H1 (cell line): ENCODE results near the gene DOC2A. TPM values are rescaled to one million over a fixed set of nuclear protein-coding genes. Genes with fewer than 3 reads are reported as not detected.

ENCODE experiments used
- CTCF ChIA-PET: fragments of 300-600 bp; sonication (Branson Sonifier 250); formaldehyde crosslinking; loops from one replicate; lab custom pipeline; 2021; ENCODE audit not compliant: partially characterized antibody; lab: Charles Lee
- POLR2A ChIA-PET: fragments of 300-600 bp; sonication (Branson Sonifier 250); formaldehyde crosslinking; loops from one replicate; lab custom pipeline; 2021; ENCODE audit warnings: inconsistent platforms; ENCODE audit not compliant: partially characterized antibody; lab: Charles Lee
- DNase-seq, 2 experiments: peaks; one replicate each; pipeline versions ENCODE4 v3.0.0 to v3.0.0-alpha.2; 2010 to 2022; ENCODE audit warnings: low spot score in 2 of 2, low read depth in 1 of 2, mixed read lengths in 1 of 2
- FAIRE-seq: peaks from 2 replicates; lab custom pipeline; 2011; peaks lifted over from hg19 to GRCh38; lab: Jason Lieb, UNC
- H2AFZ ChIP-seq: 2 replicates; pipeline ENCODE4 v1.8.1; 2012; ENCODE audit warnings: low read length, inconsistent platforms
- H2AK5ac ChIP-seq: 2 replicates; pipeline ENCODE4 v1.6.1; 2013; ENCODE audit warnings: low read depth, low read length
- H2BK120ac ChIP-seq: replicated peaks from 2 replicates; pipeline ENCODE3; 2013; ENCODE audit warnings: low read depth, low read length, inconsistent platforms
- H2BK12ac ChIP-seq: 2 replicates; pipeline ENCODE4 v1.6.1; 2013; ENCODE audit warnings: low read depth, low read length
- H2BK15ac ChIP-seq: 2 replicates; pipeline ENCODE4 v1.6.1; 2013; ENCODE audit warnings: low read length
- H2BK20ac ChIP-seq: 2 replicates; pipeline ENCODE4 v1.6.1; 2013; ENCODE audit warnings: low read length
- H2BK5ac ChIP-seq: 2 replicates; pipeline ENCODE4 v1.6.1; 2013; ENCODE audit warnings: low read depth, low read length
- H3K14ac ChIP-seq: 2 replicates; pipeline ENCODE4 v1.6.1; 2013; ENCODE audit warnings: inconsistent platforms; ENCODE audit not compliant: insufficient read length
- H3K18ac ChIP-seq: 2 replicates; pipeline ENCODE4 v1.6.1; 2013; ENCODE audit warnings: low read length; ENCODE audit errors: extremely low read depth
- H3K23ac ChIP-seq: 2 replicates; pipeline ENCODE4 v1.6.1; 2013; ENCODE audit warnings: inconsistent platforms; ENCODE audit not compliant: insufficient read length
- H3K23me2 ChIP-seq: 2 replicates; pipeline ENCODE4 v1.6.1; 2013; ENCODE audit warnings: low read depth, low read length
- H3K27ac ChIP-seq: 2 replicates; pipeline ENCODE4 v1.6.1; 2011; ENCODE audit warnings: low read depth, low read length, inconsistent platforms
- H3K27me3 ChIP-seq, 4 experiments: replicated peaks in 1 of 4; 1 replicate in 1 of 4; 2 replicates in 3 of 4; pipeline versions ENCODE4 v1.6.1 to v1.8.1; 2011 to 2013; ENCODE audit warnings: low read length in 3 of 4, mild to moderate bottlenecking in 3 of 4, inconsistent platforms in 2 of 4, mixed read lengths in 2 of 4, moderate library complexity in 1 of 4; ENCODE audit not compliant: control insufficient read depth in 3 of 4, insufficient read depth in 3 of 4; ENCODE audit errors: extremely low read depth in 1 of 4
- H3K36me3 ChIP-seq, 4 experiments: 2 replicates each; pipeline versions ENCODE4 v1.6.1 to v1.8.1; 2011 to 2013; ENCODE audit warnings: mild to moderate bottlenecking in 4 of 4, low read length in 3 of 4, moderate library complexity in 2 of 4, control low read depth in 1 of 4, inconsistent platforms in 1 of 4; ENCODE audit not compliant: insufficient read depth in 4 of 4, control insufficient read depth in 2 of 4
- H3K4ac ChIP-seq: replicated peaks from 2 replicates; pipeline ENCODE3; 2013; ENCODE audit warnings: low read length, low read depth, mixed read lengths, inconsistent platforms; ENCODE audit not compliant: insufficient read length
- H3K4me1 ChIP-seq, 4 experiments: replicated peaks in 1 of 4; 1 replicate in 1 of 4; 2 replicates in 3 of 4; pipeline versions ENCODE4 v1.6.1 to v1.8.1; 2011 to 2013; ENCODE audit warnings: low read length in 3 of 4, inconsistent platforms in 2 of 4, mixed read lengths in 1 of 4; ENCODE audit not compliant: insufficient read depth in 4 of 4, control insufficient read depth in 3 of 4
- H3K4me2 ChIP-seq, 2 experiments: 2 replicates each; pipeline versions ENCODE4 v1.6.1 to v1.8.1; 2011 to 2013; ENCODE audit warnings: low read depth in 2 of 2, low read length in 2 of 2, control low read depth in 1 of 2, inconsistent platforms in 1 of 2, mild to moderate bottlenecking in 1 of 2; ENCODE audit not compliant: insufficient read depth in 1 of 2
- H3K4me3 ChIP-seq, 4 experiments: fragments of 200-600, 300-600 bp in 1 of 4; sonication (generic), shearing (Covaris generic), sonication (Bioruptor Twin) in 1 of 4; 2 replicates each; pipeline versions ENCODE4 v1.5.1 to v1.8.1; 2011 to 2016; ENCODE audit warnings: low read length in 4 of 4, low read depth in 3 of 4, control low read depth in 2 of 4, inconsistent platforms in 2 of 4, mild to moderate bottlenecking in 2 of 4, mixed read lengths in 1 of 4, moderate library complexity in 1 of 4; ENCODE audit not compliant: insufficient read depth in 2 of 4; ENCODE audit errors: extremely low read depth in 1 of 4
- H3K56ac ChIP-seq: replicated peaks from 2 replicates; pipeline ENCODE3; 2013; ENCODE audit warnings: low read depth, mild to moderate bottlenecking, mixed read lengths, low read length, inconsistent platforms; ENCODE audit not compliant: insufficient read length
- H3K79me1 ChIP-seq: 2 replicates; pipeline ENCODE4 v1.6.1; 2013; ENCODE audit warnings: low read depth, low read length, control low read depth
- H3K79me2 ChIP-seq, 2 experiments: 2 replicates each; pipeline versions ENCODE4 v1.6.1 to v1.8.1; 2012 to 2013; ENCODE audit warnings: low read length in 2 of 2, mild to moderate bottlenecking in 2 of 2, inconsistent platforms in 1 of 2; ENCODE audit not compliant: insufficient read depth in 2 of 2, control insufficient read depth in 1 of 2
- H3K9ac ChIP-seq, 4 experiments: replicated peaks in 1 of 4; 1 replicate in 1 of 4; 2 replicates in 3 of 4; pipeline versions ENCODE4 v1.6.1 to v1.8.1; 2011 to 2013; ENCODE audit warnings: low read depth in 3 of 4, low read length in 3 of 4, control low read depth in 2 of 4, mild to moderate bottlenecking in 2 of 4, moderate library complexity in 2 of 4, inconsistent platforms in 1 of 4; ENCODE audit errors: extremely low read depth in 1 of 4
- H3K9me3 ChIP-seq, 2 experiments: 2 replicates each; pipeline versions ENCODE4 v1.6.1 to v1.8.1; 2012 to 2013; ENCODE audit warnings: mild to moderate bottlenecking in 2 of 2, moderate library complexity in 2 of 2, control low read depth in 1 of 2, inconsistent platforms in 1 of 2, low read depth in 1 of 2, low read length in 1 of 2, mixed read lengths in 1 of 2; ENCODE audit not compliant: insufficient read depth in 2 of 2
- H4K20me1 ChIP-seq, 2 experiments: replicated peaks in 1 of 2; 2 replicates each; pipeline versions ENCODE3 to v1.8.1; 2011 to 2013; ENCODE audit warnings: inconsistent platforms in 2 of 2, low read length in 2 of 2, mild to moderate bottlenecking in 1 of 2; ENCODE audit not compliant: insufficient read depth in 2 of 2, control insufficient read depth in 1 of 2
- H4K5ac ChIP-seq: 2 replicates; pipeline ENCODE4 v1.6.1; 2013; ENCODE audit warnings: low read length, low read depth, mixed read lengths, inconsistent platforms; ENCODE audit not compliant: insufficient read length
- H4K8ac ChIP-seq: 2 replicates; pipeline ENCODE4 v1.8.0; 2013; ENCODE audit warnings: mild to moderate bottlenecking, moderate library complexity, low read length, inconsistent platforms; ENCODE audit not compliant: insufficient read depth; ENCODE audit errors: extremely low read depth
- H4K91ac ChIP-seq: replicated peaks from 2 replicates; pipeline ENCODE3; 2013; ENCODE audit warnings: low read length, mixed read lengths, inconsistent platforms; ENCODE audit not compliant: insufficient read length
- YY1 ChIP-seq: IDR thresholded peaks from 2 replicates; pipeline ENCODE4 v1.6.1; 2011; ENCODE audit warnings: low read depth, mild to moderate bottlenecking, low read length
- WGBS, 2 experiments: shearing (Covaris generic) in 1 of 2; methylation state at CpG; one replicate each; pipeline versions ENCODE4 v1.1.6 to v1.1.7; 2013 to 2015; ENCODE audit warnings: low lambda C conversion rate in 2 of 2, mixed read lengths in 2 of 2, inconsistent platforms in 1 of 2, low coverage in 1 of 2, missing lambda C conversion rate in 1 of 2; ENCODE audit not compliant: insufficient replicate concordance in 2 of 2, insufficient coverage in 1 of 2, insufficient read length in 1 of 2; ENCODE audit errors: extremely low coverage in 1 of 2, missing lambda C conversion rate in 1 of 2; 5-methylcytosine and 5-hydroxymethylcytosine counted together
- polyA plus RNA-seq, 7 experiments: library from polyadenylated mRNA; depleted of rRNA in 3 of 7; stranded (reverse) in 5 of 7; unstranded in 2 of 7; fragments of >200 nt in 5 of 7; fragments of 200-250 nt in 2 of 7; gene quantifications; 1 replicate in 5 of 7; 2 replicates in 1 of 7; 4 replicates in 1 of 7; pipeline versions ENCODE4 v1.2.1 to v1.2.3, GENCODE V29; 2011 to 2013; ENCODE audit warnings: missing spikeins in 2 of 7, mixed read lengths in 2 of 7
- total RNA-seq: library from RNA; stranded (reverse); fragmentation: NEBNext Ultra II Directional; extraction: Animal tissue kit (Norgen Biotek cat#: 25700); gene quantifications from 2 replicates; pipeline ENCODE4 v1.2.1, GENCODE V29; 2021

DOC2A gene
- total and polyA plus RNA-seq, 2 of the 8 experiments (the other 6 are each of a cell fraction or from before 2014, with no cell fraction given), result 13.9 to 20.7 TPM

DNA sequence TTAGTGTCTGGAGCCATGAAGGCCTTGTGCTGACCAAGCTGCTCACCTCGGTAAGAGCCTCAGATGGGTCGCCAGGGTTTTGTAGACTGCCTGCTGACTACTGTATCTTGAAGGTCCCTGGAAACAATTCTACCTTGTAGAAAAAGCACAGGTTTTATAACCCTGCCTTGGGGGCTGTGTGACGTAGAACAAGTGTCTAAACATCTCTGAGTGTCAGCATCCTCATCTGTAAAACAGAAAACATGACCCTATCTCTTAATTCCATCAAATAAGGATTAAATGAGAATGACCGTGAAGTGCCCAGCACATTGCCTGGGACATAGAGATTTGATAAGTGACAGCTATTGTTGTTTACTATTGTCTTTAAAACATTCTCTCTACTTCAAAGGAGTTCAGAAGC, 42.6 kb downstream of the DOC2A start:
- Histone ChIP-seq H3K9ac (no peak overlapping the region), H3K56ac (no peak overlapping the region), H2BK12ac (no peak overlapping the region), H3K4me1 (no peaks in the 10 kb centered on the region), H2AFZ (no peak overlapping the region), H2BK20ac (no peak overlapping the region), H2BK15ac (no peak overlapping the region), H2AK5ac (no peak overlapping the region), H3K36me3 (peaks cover 0 to 20% (median 9%) of the 10 kb centered on the region in 4 experiments; a peak in 5 of 8 replicates), H3K14ac (no peak overlapping the region), H3K4me2 (no peak overlapping the region), H4K8ac (no peak overlapping the region), H4K20me1 (no peaks in the 10 kb centered on the region), H3K79me2 (no peaks in the 10 kb centered on the region), H3K23ac (no peak overlapping the region), H3K27me3 (peaks cover 2 to 10% (median 9%) of the 10 kb centered on the region in 4 experiments), H3K9me3 (peaks cover 11% of the 10 kb centered on the region in 2 experiments), H2BK120ac (no peak overlapping the region), H4K91ac (no peak overlapping the region), H3K18ac (no peak overlapping the region), H3K79me1 (no peaks in the 10 kb centered on the region), H3K23me2 (no peaks in the 10 kb centered on the region), H4K5ac (no peak overlapping the region), H3K4ac (no peak overlapping the region), H3K27ac (no peak overlapping the region), H2BK5ac (no peak overlapping the region), H3K4me3 (no peak overlapping the region)
- WGBS, 2 experiments, result 86% methylated on average over 4 of the region's 4 CpGs; no CpG with 5 or more reads in 1 of the 2 experiments
- TF ChIP-seq YY1, result no peak
- ChIA-PET POLR2A (no interaction called here), CTCF (no interaction called here)
- DNase-seq (no peak), FAIRE-seq (no peak)
